Measurements from ENCODE around the gene RAD51C. TPM values are rescaled to one million over a fixed set of nuclear protein-coding genes. Genes with fewer than 3 reads are reported as not detected.
"Not testable (repeated sequence)": the region's sequence is repeated elsewhere in the genome, so short reads cannot be mapped to it uniquely, and the experiment has no call there.

The RAD51C gene
- total RNA-seq (2014; rRNA removed; shearing (Covaris generic); ENCODE audit: low replicate concordance) = 38.1 and 53.7 TPM in 2 replicates

DNA sequence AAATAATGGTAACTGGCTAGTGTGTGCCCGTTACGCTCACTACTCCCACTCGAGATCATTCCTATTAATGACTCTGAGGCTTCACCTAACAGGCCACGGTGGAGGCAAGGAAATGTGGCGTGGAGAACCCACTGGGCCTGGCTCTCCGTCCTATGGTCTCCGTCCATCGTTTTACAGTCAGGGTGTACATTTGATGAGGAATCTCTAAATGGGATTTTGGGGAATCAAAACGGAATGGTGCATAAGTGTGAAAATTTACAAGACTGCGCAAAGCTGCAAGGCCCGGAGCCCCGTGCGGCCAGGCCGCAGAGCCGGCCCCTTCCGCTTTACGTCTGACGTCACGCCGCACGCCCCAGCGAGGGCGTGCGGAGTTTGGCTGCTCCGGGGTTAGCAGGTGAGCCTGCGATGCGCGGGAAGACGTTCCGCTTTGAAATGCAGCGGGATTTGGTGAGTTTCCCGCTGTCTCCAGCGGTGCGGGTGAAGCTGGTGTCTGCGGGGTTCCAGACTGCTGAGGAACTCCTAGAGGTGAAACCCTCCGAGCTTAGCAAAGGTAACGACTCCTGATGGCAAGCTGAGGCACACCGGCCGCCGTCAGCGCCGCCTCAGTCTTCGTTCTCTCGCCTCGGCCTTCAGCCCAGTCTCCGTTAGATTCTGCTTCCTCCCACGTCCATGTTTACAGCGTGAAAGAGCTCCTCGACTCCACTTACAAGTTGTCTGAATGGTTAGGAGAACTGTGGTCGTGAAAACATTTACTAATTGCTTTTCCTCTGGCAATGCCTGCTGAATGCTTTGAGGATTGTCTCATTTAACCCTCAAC lies at the start of gene RAD51C:
Gene RAD51C (plus strand): TSS at position 364 of the 817 bp plus-strand sequence. CDS start 42 bp downstream, at position 406.
- Histone ChIP-seq H3K4me1 (ENCODE audit: low read length) (peaks cover 25% of the 10 kb centered on the region), H3K9me2 (replicated peaks; ENCODE audit: insufficient read depth, low read length) (no peaks in the 10 kb centered on the region), H4K20me1 (ENCODE audit: insufficient read depth, low read depth, low read length) (no peaks in the 10 kb centered on the region), H3K9me3 (ENCODE audit: low read length) (no peaks in the 10 kb centered on the region), H3K27ac (ENCODE audit: low read length) (peak within 1 kb of the TSS; percentile 67), H3K27me3 (ENCODE audit: low read length) (no peaks in the 10 kb centered on the region), H3K9ac (ENCODE audit: low read length) (peak within 1 kb of the TSS; percentile 86), H3K79me2 (ENCODE audit: low read length) (peaks cover 36% of the 10 kb centered on the region), H3K4me3 (ENCODE audit: low read length) (peak within 1 kb of the TSS; percentile 87), H3K4me2 (ENCODE audit: low read depth, low read length, poor library complexity, severe bottlenecking) (peak within 1 kb of the TSS; percentile 93), H3K36me3 (ENCODE audit: insufficient read depth, low read length) (peaks cover 8% of the 10 kb centered on the region), H2AFZ (ENCODE audit: low read length) (peak within 1 kb of the TSS; percentile 93)
- DNase-seq = peak; percentile 97

- Histone ChIP-seq H3K4me1 (ENCODE audit: low read length) (no peaks in the 10 kb centered on the region), H3K27ac (ENCODE audit: low read length) (no peak overlapping the region), H3K9me2 (replicated peaks; ENCODE audit: insufficient read depth, low read length) (no peaks in the 10 kb centered on the region), H3K4me3 (ENCODE audit: low read length) (no peak overlapping the region), H3K79me2 (ENCODE audit: low read length) (no peaks in the 10 kb centered on the region), H3K36me3 (ENCODE audit: insufficient read depth, low read length) (no peaks in the 10 kb centered on the region), H2AFZ (ENCODE audit: low read length) (no peak overlapping the region), H3K27me3 (ENCODE audit: low read length) (no peaks in the 10 kb centered on the region), H3K4me2 (ENCODE audit: low read depth, low read length, poor library complexity, severe bottlenecking) (no peak overlapping the region), H4K20me1 (ENCODE audit: insufficient read depth, low read depth, low read length) (no peaks in the 10 kb centered on the region), H3K9me3 (ENCODE audit: low read length) (no peaks in the 10 kb centered on the region), H3K9ac (ENCODE audit: low read length) (no peak overlapping the region)
- no peak for DNase-seq
Measured at GRCh38 chr17:58643147-58643546, 49.3 kb upstream of the RAD51C start.

DNA sequence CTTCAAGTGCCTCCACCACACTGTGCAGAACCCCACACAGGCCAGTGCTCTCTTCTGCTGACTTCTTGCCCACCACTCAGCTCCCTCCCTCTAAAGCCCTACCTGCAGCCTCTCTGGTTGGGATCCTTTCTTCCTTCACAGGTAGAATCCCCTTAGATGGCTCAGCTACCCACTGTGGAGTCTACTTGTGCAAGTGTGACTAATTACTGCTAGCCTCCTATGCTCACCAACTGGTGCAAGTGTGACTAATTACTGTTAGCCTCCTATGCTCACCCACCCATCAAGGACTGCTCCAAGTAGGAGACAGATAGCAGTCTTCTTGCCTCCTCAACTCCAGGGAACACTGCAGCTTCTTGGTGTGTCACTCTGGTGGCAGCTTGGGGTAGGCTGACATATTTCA lies 44.2 kb upstream of the RAD51C start:
- H3K27me3 ChIP-seq (ENCODE audit: low read length) = no peaks in the 10 kb centered on the region
- no peak overlapping the region for H3K4me3 ChIP-seq (ENCODE audit: low read length)
- H3K79me2 ChIP-seq (ENCODE audit: low read length) = no peaks in the 10 kb centered on the region
- no peaks in the 10 kb centered on the region for H3K4me1 ChIP-seq (ENCODE audit: low read length)
- no peaks in the 10 kb centered on the region for H3K9me2 ChIP-seq (replicated peaks; ENCODE audit: insufficient read depth, low read length)
- H3K9me3 ChIP-seq (ENCODE audit: low read length) = no peaks in the 10 kb centered on the region
- H3K9ac ChIP-seq (ENCODE audit: low read length) = no peak overlapping the region
- no peak overlapping the region for H2AFZ ChIP-seq (ENCODE audit: low read length)
- no peaks in the 10 kb centered on the region for H3K36me3 ChIP-seq (ENCODE audit: insufficient read depth, low read length)
- no peaks in the 10 kb centered on the region for H4K20me1 ChIP-seq (ENCODE audit: insufficient read depth, low read depth, low read length)
- no peak overlapping the region for H3K27ac ChIP-seq (ENCODE audit: low read length)
- no peak for DNase-seq
- no peak overlapping the region for H3K4me2 ChIP-seq (ENCODE audit: low read depth, low read length, poor library complexity, severe bottlenecking)

DNA sequence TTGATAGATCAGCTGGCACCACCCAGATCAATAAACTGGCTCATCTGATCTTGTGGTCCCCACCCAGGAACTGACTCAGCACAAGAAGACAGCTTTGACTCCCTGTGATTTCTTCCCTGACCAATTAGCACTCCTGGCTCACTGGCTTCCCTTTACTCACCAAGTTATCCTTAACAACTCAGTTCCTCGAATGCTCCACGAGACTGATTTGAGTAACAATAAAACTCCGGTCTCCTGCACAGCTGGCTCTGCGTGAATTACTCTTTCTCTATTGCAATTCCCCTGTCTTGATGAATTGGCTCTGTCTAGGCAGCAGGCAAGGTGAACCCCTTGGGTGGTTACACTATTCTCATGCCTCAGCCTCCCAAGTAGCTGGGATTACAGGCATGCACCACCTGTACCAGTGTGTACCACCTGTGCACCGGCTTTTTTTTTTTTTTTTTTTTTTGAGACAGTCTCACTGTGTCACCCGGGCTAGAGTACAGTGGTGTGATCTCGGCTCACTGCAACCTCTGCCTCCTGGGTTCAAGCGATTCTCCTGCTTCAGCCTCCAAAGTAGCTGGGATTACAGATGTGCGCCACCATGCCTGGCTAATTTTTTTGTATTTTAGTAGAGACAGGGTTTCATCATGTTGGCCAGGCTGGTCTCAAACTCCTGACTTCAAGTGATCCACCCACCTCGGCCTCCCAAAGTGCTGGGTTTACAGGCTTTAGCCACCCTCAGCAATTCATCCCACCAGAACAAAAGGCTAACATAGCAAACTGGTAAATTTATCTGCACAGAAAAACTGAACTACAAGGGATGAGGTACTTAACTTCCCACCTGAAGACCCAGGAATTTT lies 34.2 kb upstream of the RAD51C start:
- DNase-seq; H3K9me2 ChIP-seq (replicated peaks; ENCODE audit: insufficient read depth, low read length); H3K27me3 ChIP-seq (ENCODE audit: low read length); H3K36me3 ChIP-seq (ENCODE audit: insufficient read depth, low read length); H3K4me3 ChIP-seq (ENCODE audit: low read length); H3K9me3 ChIP-seq (ENCODE audit: low read length); H3K27ac ChIP-seq (ENCODE audit: low read length); H3K79me2 ChIP-seq (ENCODE audit: low read length); H2AFZ ChIP-seq (ENCODE audit: low read length); H4K20me1 ChIP-seq (ENCODE audit: insufficient read depth, low read depth, low read length); H3K4me1 ChIP-seq (ENCODE audit: low read length); H3K9ac ChIP-seq (ENCODE audit: low read length); H3K4me2 ChIP-seq (ENCODE audit: low read depth, low read length, poor library complexity, severe bottlenecking): not testable (repeated sequence)

DNA sequence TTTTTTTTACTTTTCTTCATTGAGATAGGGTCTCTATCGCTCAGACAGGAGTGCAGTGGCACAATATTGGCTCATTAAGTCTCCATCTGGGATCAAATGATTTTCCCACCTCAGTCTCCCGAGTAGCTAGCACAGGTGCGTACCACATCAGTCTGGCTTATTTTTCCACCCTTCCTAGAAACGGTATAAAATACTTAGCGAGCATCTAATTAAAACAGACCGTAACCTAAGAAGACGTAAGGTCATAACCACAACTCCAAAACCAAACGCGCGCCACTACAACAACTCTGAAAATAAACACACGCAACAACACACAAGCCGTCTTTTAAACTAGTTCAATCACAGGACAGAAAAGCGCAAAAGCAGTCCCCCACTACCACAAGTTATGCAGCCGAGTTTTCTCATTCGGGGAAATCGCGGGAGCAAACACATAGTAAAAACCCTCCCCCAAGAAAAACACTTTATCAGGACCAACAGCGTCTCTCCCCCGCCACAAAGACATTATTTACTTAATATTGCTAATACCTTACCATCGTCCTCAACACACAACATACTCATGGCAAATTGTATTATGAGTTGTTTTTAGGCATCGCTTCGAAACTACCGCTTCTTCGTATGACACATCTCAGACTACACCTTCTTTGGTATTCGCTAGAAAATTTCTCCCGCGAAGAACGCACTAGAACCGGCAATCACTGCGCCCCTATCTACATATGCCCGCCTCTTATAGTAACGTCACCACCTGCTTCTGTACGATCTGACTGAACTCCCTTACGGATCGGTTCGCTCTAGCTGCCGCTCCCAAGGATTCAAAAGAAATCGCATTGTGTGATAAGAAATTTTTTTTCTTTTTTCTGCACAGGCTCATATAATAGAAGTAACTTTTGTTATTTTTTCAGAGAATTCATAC lies 33.3 kb upstream of the RAD51C start:
- DNase-seq = peak; percentile 83
- H4K20me1 ChIP-seq (ENCODE audit: insufficient read depth, low read depth, low read length) = no peaks in the 10 kb centered on the region
- H3K4me3 ChIP-seq (ENCODE audit: low read length) = peak overlapping the region; percentile 20; the same call in 1 of the 2 replicates
- H3K27me3 ChIP-seq (ENCODE audit: low read length) = no peaks in the 10 kb centered on the region
- H3K79me2 ChIP-seq (ENCODE audit: low read length) = no peaks in the 10 kb centered on the region
- peaks cover 8% of the 10 kb centered on the region; the same call in 1 of the 2 replicates for H3K4me1 ChIP-seq (ENCODE audit: low read length)
- peak overlapping the region; percentile 52 for H3K9ac ChIP-seq (ENCODE audit: low read length)
- no peak overlapping the region for H3K27ac ChIP-seq (ENCODE audit: low read length)
- H3K36me3 ChIP-seq (ENCODE audit: insufficient read depth, low read length) = no peaks in the 10 kb centered on the region
- H3K4me2 ChIP-seq (ENCODE audit: low read depth, low read length, poor library complexity, severe bottlenecking) = peak overlapping the region; percentile 55
- H3K9me3 ChIP-seq (ENCODE audit: low read length) = no peaks in the 10 kb centered on the region
- H2AFZ ChIP-seq (ENCODE audit: low read length) = peak overlapping the region; percentile 54
- no peaks in the 10 kb centered on the region for H3K9me2 ChIP-seq (replicated peaks; ENCODE audit: insufficient read depth, low read length)

GRCh38 chr17:58659714-58660084 lies 32.7 kb upstream of the RAD51C start:
- H3K27me3 ChIP-seq (ENCODE audit: low read length); H3K9me2 ChIP-seq (replicated peaks; ENCODE audit: insufficient read depth, low read length); H3K36me3 ChIP-seq (ENCODE audit: insufficient read depth, low read length); H2AFZ ChIP-seq (ENCODE audit: low read length); H3K79me2 ChIP-seq (ENCODE audit: low read length); H3K9me3 ChIP-seq (ENCODE audit: low read length); H4K20me1 ChIP-seq (ENCODE audit: insufficient read depth, low read depth, low read length); H3K4me1 ChIP-seq (ENCODE audit: low read length); DNase-seq; H3K27ac ChIP-seq (ENCODE audit: low read length): not testable (repeated sequence)
- Histone ChIP-seq H3K4me3 (ENCODE audit: low read length) (peak overlapping the region; percentile 20; the same call in 1 of the 2 replicates), H3K4me2 (ENCODE audit: low read depth, low read length, poor library complexity, severe bottlenecking) (peak overlapping the region; percentile 55), H3K9ac (ENCODE audit: low read length) (peak overlapping the region; percentile 52; the same call in 1 of the 2 replicates)

DNA sequence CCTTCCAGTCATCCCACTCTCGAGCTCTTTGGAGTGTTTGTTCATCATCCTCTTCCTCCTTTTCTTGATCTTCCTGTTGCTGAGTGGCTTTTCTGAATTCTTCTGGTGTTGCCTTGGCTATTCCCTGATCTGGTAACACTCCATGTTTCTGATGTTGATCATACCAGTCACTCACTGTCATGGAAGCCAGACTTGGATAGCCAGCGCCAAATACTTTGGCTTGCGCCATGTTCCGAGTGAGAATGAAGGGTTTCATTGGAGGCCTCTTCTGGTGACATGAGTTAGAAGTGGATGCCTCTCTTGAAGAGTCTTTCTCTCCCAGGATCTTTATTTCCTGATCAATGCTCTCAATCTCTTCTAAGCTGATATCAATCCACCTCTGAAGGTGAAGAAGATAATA lies 31.8 kb upstream of the RAD51C start:
- no peaks in the 10 kb centered on the region for H4K20me1 ChIP-seq (ENCODE audit: insufficient read depth, low read depth, low read length)
- H3K9me3 ChIP-seq (ENCODE audit: low read length) = no peaks in the 10 kb centered on the region
- H3K9me2 ChIP-seq (replicated peaks; ENCODE audit: insufficient read depth, low read length) = no peaks in the 10 kb centered on the region
- no peaks in the 10 kb centered on the region for H3K36me3 ChIP-seq (ENCODE audit: insufficient read depth, low read length)
- H2AFZ ChIP-seq (ENCODE audit: low read length) = no peak overlapping the region
- peaks cover 8% of the 10 kb centered on the region; the same call in 1 of the 2 replicates for H3K4me1 ChIP-seq (ENCODE audit: low read length)
- H3K4me3 ChIP-seq (ENCODE audit: low read length) = no peak overlapping the region
- H3K27ac ChIP-seq (ENCODE audit: low read length) = no peak overlapping the region
- no peak overlapping the region for H3K9ac ChIP-seq (ENCODE audit: low read length)
- H3K79me2 ChIP-seq (ENCODE audit: low read length) = no peaks in the 10 kb centered on the region
- no peak overlapping the region for H3K4me2 ChIP-seq (ENCODE audit: low read depth, low read length, poor library complexity, severe bottlenecking)
- DNase-seq = no peak
- no peaks in the 10 kb centered on the region for H3K27me3 ChIP-seq (ENCODE audit: low read length)
